Right lung (tissue), 5 donors: ENCODE results near the gene CHCHD6. TPM values are rescaled to one million over a fixed set of nuclear protein-coding genes. Genes with fewer than 3 reads are reported as not detected.

Source experiments
- DNase-seq, 2 donors: peaks; one replicate each; pipeline ENCODE4 v3.0.0-alpha.2; 2013
- polyA plus RNA-seq, 5 donors: library from polyadenylated mRNA; unstranded; fragments of 120-200 nt; gene quantifications; one replicate each; pipeline versions ENCODE4 v1.2.1 to v1.2.3, GENCODE V29; 2013; ENCODE audit warnings: inconsistent platforms in 1 of 5, low replicate concordance in 1 of 5; ENCODE audit not compliant: insufficient read length in 5 of 5, insufficient read depth in 1 of 5

Gene CHCHD6
- polyA plus RNA-seq, 5 donors = 16.4 to 24.3 (median 20.4) TPM

GRCh38 chr3:126893651-126894050, 189.6 kb downstream of the CHCHD6 start:
- no peak for DNase-seq

- no peak for DNase-seq
Measured at GRCh38 chr3:126894475-126894874, 190.4 kb downstream of the CHCHD6 start.

GRCh38 chr3:126895178-126896066, 191.4 kb downstream of the CHCHD6 start:
- DNase-seq = peak in 1 of 2 donors; percentile 7

- no peak for DNase-seq
Measured at GRCh38 chr3:126896067-126896441, 192.0 kb downstream of the CHCHD6 start.

DNA sequence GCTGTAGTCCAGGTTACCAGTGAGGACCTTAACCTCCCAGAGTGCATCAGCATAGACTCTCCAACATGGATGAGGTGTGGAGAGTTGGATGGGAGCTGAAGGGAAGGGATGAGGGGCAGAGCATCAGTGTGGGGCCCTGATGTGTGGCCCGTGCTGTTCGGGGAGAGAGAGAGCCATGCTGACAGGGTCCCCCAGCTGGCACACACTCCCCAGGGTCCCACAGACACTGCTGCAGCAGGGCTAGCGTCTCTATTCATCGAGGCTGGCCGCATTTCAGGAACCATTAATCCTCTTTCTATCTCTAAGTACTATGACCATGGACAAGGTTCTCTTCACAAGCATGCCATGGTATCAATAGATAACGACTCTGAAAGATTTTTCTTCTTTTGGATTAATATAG, 192.9 kb downstream of the CHCHD6 start:
- DNase-seq = no peak

GRCh38 chr3:126897943-126898342, 193.9 kb downstream of the CHCHD6 start:
- no peak for DNase-seq

- DNase-seq = no peak
Measured at GRCh38 chr3:126900859-126901540, 197.0 kb downstream of the CHCHD6 start.

DNA sequence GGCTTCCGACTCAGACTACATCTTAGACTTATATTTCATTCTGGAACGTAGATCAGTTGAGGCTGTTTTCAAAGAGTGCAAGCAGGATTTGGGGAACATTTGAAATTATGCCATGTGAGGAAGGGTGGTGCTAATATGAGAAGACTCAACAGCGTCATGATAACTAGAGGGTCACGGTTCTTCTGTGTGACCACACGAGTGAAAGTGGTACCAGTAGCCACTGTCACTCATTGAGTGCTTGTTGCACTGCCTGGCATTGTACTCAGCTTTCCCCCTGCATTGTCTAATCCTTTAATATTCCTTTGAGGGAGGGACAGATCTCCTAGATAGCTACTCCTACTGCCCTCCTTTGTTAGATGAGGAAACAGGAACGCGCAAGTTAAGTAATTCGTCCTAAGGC, 197.6 kb downstream of the CHCHD6 start:
- DNase-seq = no peak

DNA sequence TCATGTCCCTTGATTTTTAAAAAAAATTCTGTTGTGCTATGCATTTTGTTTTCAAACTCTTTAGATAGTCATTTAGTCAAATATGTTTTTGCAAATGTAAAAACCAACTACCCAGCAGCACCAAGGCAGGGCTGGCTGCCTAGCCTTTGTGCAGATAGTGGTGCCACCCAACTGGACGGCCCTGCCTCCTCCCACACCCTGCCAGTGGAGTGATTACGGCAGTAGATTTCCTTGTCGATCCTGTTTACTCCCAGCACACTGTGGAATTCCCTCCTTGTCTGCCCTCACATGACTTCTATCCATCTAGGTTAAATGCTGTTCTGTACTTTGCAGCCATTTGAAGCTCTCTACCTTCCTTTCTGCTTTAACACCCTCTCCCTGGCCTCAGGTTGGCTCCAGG, 199.5 kb downstream of the CHCHD6 start:
- DNase-seq = no peak

- DNase-seq = no peak
Measured at GRCh38 chr3:126907557-126907956, 203.5 kb downstream of the CHCHD6 start.

- no peak for DNase-seq
Measured at GRCh38 chr3:126908752-126909275, 204.8 kb downstream of the CHCHD6 start.

DNA sequence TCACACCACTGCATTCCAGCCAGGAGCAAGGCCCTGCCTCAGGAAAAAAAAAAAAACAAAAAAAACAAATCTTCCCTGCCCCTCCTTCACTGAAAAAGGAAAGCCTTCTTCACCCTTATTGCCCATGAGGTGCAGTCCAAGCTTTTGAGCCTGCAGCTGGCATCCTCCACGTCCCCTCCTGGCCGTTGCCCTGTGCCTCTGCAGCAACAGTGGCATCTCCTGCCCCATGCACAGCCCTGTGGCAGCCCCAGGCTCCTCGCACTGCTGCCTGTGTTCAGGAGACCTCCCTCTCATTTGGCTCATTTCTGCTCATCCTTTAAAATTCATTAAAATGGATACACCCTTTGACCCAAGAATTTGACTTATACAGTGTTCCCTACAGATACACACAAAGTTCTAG, 206.2 kb downstream of the CHCHD6 start:
- DNase-seq = no peak

DNA sequence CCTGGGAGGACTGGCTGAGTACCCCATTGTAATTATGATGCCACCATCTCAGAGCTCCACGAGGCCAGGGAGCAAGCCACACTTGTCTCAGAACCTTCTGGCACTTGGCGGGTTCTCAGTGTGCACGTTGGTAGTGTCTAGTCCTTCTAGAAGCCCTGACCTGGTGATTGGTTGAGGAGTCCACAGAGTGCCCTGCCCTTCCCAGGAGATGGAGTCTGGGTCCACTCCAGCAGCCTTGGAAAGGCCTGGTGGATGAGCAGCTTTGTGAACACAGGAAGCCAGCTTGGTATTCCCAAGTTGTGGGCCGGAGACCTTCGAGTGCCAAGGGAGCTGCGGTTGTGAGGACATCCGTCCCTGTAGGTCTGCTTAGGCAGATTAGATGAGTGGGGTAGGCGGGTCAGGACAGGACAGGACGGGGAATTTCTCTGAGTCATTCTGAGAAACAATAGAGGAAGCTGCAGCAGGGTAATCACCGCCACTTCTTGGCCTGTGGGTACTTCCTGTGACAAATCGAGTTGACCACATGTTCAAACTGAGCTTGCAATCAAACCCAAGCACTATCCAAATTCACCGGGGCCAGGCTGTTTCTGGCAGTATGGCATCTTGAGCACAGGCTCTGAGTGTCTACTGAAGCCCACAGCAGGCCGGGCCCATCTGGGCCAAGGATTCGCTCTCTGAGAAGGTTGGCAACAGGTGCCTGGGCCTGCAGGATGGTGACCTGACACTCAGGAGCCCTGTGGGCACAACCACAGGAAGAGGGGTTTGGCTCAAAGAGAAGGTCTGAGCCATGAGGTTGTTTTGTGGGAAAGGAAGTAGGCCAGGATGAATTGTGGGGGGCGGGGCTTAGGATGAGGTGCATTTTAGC, 207.4 kb downstream of the CHCHD6 start:
- DNase-seq = no peak

DNA sequence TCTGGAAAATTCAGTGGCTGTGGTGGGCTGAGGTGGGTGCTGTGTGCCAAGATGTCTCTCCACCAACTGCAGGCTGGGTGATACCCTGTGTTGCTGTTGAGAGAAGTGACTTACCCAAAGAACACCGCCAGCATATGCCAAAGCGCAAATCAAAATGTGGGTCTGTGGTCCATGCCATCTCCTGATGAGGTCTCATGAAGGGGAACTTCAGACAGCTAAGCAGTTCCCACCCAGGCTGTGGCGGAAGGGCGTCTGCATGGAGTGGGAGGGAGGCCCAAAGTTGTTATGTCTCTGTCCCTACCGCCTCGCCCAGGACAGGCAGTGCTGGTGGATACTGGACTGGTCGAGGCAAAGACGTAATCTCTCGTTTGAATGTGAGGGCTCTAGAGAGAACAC, 208.0 kb downstream of the CHCHD6 start:
- no peak for DNase-seq

GRCh38 chr3:126912491-126913195, 208.6 kb downstream of the CHCHD6 start:
- DNase-seq = no peak

- no peak for DNase-seq
Measured at GRCh38 chr3:126913524-126913923, 209.5 kb downstream of the CHCHD6 start.

- DNase-seq = no peak
Measured at GRCh38 chr3:126914226-126914625, 210.2 kb downstream of the CHCHD6 start.

GRCh38 chr3:126915015-126915414, 211.0 kb downstream of the CHCHD6 start:
- no peak for DNase-seq

GRCh38 chr3:126916546-126916945, 212.5 kb downstream of the CHCHD6 start:
- DNase-seq = no peak

- DNase-seq = no peak
Measured at GRCh38 chr3:126917232-126917804, 213.3 kb downstream of the CHCHD6 start.

DNA sequence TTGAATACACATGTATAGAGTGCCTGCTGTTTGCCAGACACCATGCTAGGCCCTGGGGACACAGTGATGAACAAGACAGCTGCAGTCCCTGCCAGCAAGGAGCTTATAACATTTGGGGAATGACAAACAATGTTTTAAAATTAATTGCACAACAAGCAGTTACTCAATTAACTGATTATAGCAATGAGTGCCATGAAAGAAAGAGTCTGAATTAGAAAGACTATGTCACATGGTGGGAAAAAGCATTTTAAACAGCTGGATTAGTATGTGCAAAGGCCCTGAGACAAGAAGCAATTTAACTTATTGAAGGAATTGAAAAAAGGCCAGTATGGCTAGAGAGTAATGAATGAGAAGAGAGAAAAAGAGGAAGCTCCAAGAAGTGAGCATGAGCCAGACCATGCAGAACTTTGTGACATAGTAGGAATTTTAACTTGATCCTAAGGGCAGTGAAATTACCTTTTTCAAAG, 214.3 kb downstream of the CHCHD6 start:
- no peak for DNase-seq
